Spleen (tissue), 11 donors: ENCODE data around the gene NOTCH1. TPM values are rescaled to one million over a fixed set of nuclear protein-coding genes. Genes with fewer than 3 reads are reported as not detected.

ENCODE experiments used
- DNase-seq: peaks from one replicate; pipeline ENCODE4 v3.0.0-alpha.2; 2020
- H3K27ac ChIP-seq, 8 donors: fragments of 200-600 bp; sonication (generic) in 7 of 8; 1 replicate in 4 of 8; 2 replicates in 4 of 8; pipeline versions ENCODE4 v1.5.0 to v1.8.0; 2016 to 2021; ENCODE audit warnings: inconsistent platforms in 4 of 8, mild to moderate bottlenecking in 4 of 8, moderate library complexity in 1 of 8
- H3K27me3 ChIP-seq, 7 donors: fragments of 200-600 bp; sonication (generic) in 6 of 7; replicated peaks in 1 of 7; 1 replicate in 4 of 7; 2 replicates in 3 of 7; pipeline versions ENCODE4 v1.5.0 to v1.8.0; 2016 to 2021; ENCODE audit warnings: inconsistent platforms in 3 of 7, mild to moderate bottlenecking in 1 of 7
- H3K36me3 ChIP-seq, 6 donors: fragments of 200-600 bp; sonication (generic) in 5 of 6; 1 replicate in 4 of 6; 2 replicates in 2 of 6; pipeline versions ENCODE4 v1.5.0 to v1.8.0; 2016 to 2021; ENCODE audit warnings: inconsistent platforms in 2 of 6
- H3K4me1 ChIP-seq, 6 donors: fragments of 200-600 bp; sonication (generic) in 5 of 6; 1 replicate in 3 of 6; 2 replicates in 3 of 6; pipeline versions ENCODE4 v1.5.0 to v1.8.0; 2016 to 2021; ENCODE audit warnings: inconsistent platforms in 3 of 6
- H3K4me3 ChIP-seq, 8 donors: fragments of 200-600 bp; sonication (generic) in 7 of 8; 1 replicate in 4 of 8; 2 replicates in 4 of 8; pipeline versions ENCODE4 v1.5.0 to v1.8.0; 2016 to 2021; ENCODE audit warnings: inconsistent platforms in 4 of 8, mild to moderate bottlenecking in 4 of 8, moderate library complexity in 2 of 8
- H3K9me3 ChIP-seq, 8 donors: fragments of 200-600 bp; sonication (generic) in 7 of 8; 1 replicate in 4 of 8; 2 replicates in 4 of 8; pipeline versions ENCODE4 v1.5.0 to v1.8.0; 2016 to 2021; ENCODE audit warnings: inconsistent platforms in 4 of 8
- CTCF ChIP-seq, 11 experiments: fragments of 200-600 bp in 7 of 11; fragments of 450-650 bp in 4 of 11; sonication (generic) in 4 of 11; IDR thresholded peaks in 8 of 11; conservative IDR thresholded peaks in 3 of 11; 1 replicate in 7 of 11; 2 replicates in 4 of 11; pipeline versions ENCODE4 v1.4.0 to v1.8.0; 2016 to 2021; ENCODE audit warnings: antibody characterized with exemption in 11 of 11, inconsistent platforms in 4 of 11, mild to moderate bottlenecking in 1 of 11
- POLR2A ChIP-seq, 3 donors: fragments of 450-650 bp; IDR thresholded peaks; one replicate each; pipeline ENCODE4 v1.5.1; 2017; ENCODE audit warnings: antibody characterized with exemption in 3 of 3, mild to moderate bottlenecking in 1 of 3
- POLR2AphosphoS5 ChIP-seq, 3 donors: sonication (generic); formaldehyde crosslinking; IDR thresholded peaks; one replicate each; pipeline ENCODE4 v1.5.1; 2017; ENCODE audit warnings: antibody characterized with exemption in 3 of 3
- WGBS, 5 donors: extraction: QIAGEN DNeasy Blood & Tissue Kit in 3 of 5; methylation state at CpG; one replicate each; pipeline versions ENCODE4 v1.1.5 to v1.1.7; 2013 to 2018; 5-methylcytosine and 5-hydroxymethylcytosine counted together
- intact Hi-C: fragments of 100-400 bp; cut with DNase I; formaldehyde crosslinking; loops from one replicate; pipeline ENCODE4 v1.15.0; 2023; ENCODE audit warnings: low total_unique reads
- polyA plus RNA-seq, 3 donors: library from polyadenylated mRNA; stranded (reverse); fragments of 200-250 nt; gene quantifications; one replicate each; pipeline ENCODE4 v1.2.1, GENCODE V29; 2013
- total RNA-seq, 7 donors: library from RNA; depleted of rRNA in 3 of 7; stranded (reverse); fragments of >200 nt in 3 of 7; fragmentation: NEBNext Ultra II Directional in 4 of 7; extraction: Animal tissue kit (Norgen Biotek cat#: 25700) in 4 of 7; gene quantifications; one replicate each; pipeline versions ENCODE4 v1.1.0 to v1.2.1, GENCODE V29; 2016 to 2021
- donor health status: healthy with polysubstance abuse.
- donor health status: DM: no; HTN: no; CAD: no; lungs with moderate emphysema.
- donor health status: DM: no; HTN: no; CAD: no.
- donor health status: Bipolar disorder and iron deficiency.
- donor health status: healthy.
- donor health status: DM: no; HTN: no; CAD: no.
- donor health status: DM: yes; HTN: yes; CAD: no.

Gene NOTCH1
- total and polyA plus RNA-seq, 10 donors, result 4.9 to 140 (median 93.9) TPM

GRCh38 chr9:136510561-136510960 is 35.3 kb downstream of the NOTCH1 start:
- Histone ChIP-seq H3K27ac (peak overlapping the region; percentile 62 to 89 (median 80)), H3K36me3 (peaks cover 4 to 100% (median 100%) of the 10 kb centered on the region in 6 donors), H3K4me3 (no peak overlapping the region), H3K9me3 (no peaks in the 10 kb centered on the region), H3K27me3 (no peaks in the 10 kb centered on the region), H3K4me1 (peaks cover 4 to 62% (median 47%) of the 10 kb centered on the region in 6 donors)
- TF ChIP-seq CTCF (IDR thresholded peaks at IDR 0.05 in 8 of 11, conservative IDR thresholded peaks at IDR 0.05 in 3 of 11) (no peak), POLR2AphosphoS5 (IDR thresholded peaks at IDR 0.05) (peak in 2 of 3 donors; percentile 2 to 42), POLR2A (IDR thresholded peaks at IDR 0.05) (no peak)
- no peak for DNase-seq
- WGBS, 5 donors, result 56 to 93% (median 82%) methylated on average over 20 to 26 of the region's 26 CpGs
- intact Hi-C loops, result no loop called here

GRCh38 chr9:136509549-136509948 is 36.3 kb downstream of the NOTCH1 start:
- no peak for DNase-seq
- TF ChIP-seq POLR2AphosphoS5 (IDR thresholded peaks at IDR 0.05) (peak; percentile 22 to 63 (median 39)), CTCF (IDR thresholded peaks at IDR 0.05 in 8 of 11, conservative IDR thresholded peaks at IDR 0.05 in 3 of 11) (no peak), POLR2A (IDR thresholded peaks at IDR 0.05) (no peak)
- no peaks in the 10 kb centered on the region for H3K9me3 ChIP-seq
- 72 to 89% (median 81%) methylated on average over 19 to 27 of the region's 27 CpGs for WGBS, 5 donors
- peaks cover 8 to 100% (median 100%) of the 10 kb centered on the region in 6 donors for H3K36me3 ChIP-seq
- H3K4me3 ChIP-seq, result no peak overlapping the region
- peak overlapping the region in 6 of 8 donors; percentile 60 to 89 (median 82) for H3K27ac ChIP-seq
- peaks cover 4 to 65% (median 42%) of the 10 kb centered on the region in 6 donors for H3K4me1 ChIP-seq
- no peaks in the 10 kb centered on the region for H3K27me3 ChIP-seq
- intact Hi-C loops, result no loop called here

- H3K27ac ChIP-seq, result peak overlapping the region in 6 of 8 donors; percentile 60 to 89 (median 82)
- no peak overlapping the region for H3K4me3 ChIP-seq
- intact Hi-C loops, result no loop called here
- peaks cover 8 to 100% (median 100%) of the 10 kb centered on the region in 6 donors for H3K36me3 ChIP-seq
- TF ChIP-seq POLR2A (IDR thresholded peaks at IDR 0.05), result no peak
- peak in 1 of 3 donors; percentile 40 for TF ChIP-seq POLR2AphosphoS5 (IDR thresholded peaks at IDR 0.05)
- TF ChIP-seq CTCF (IDR thresholded peaks at IDR 0.05 in 8 of 11, conservative IDR thresholded peaks at IDR 0.05 in 3 of 11), result no peak
- H3K27me3 ChIP-seq, result no peaks in the 10 kb centered on the region
- H3K9me3 ChIP-seq, result no peaks in the 10 kb centered on the region
- WGBS, 5 donors, result 77 to 87% (median 83%) methylated on average over 34 to 37 of the region's 37 CpGs
- peaks cover 0 to 65% (median 37%) of the 10 kb centered on the region in 6 donors for H3K4me1 ChIP-seq
- DNase-seq, result no peak
Observed at GRCh38 chr9:136508729-136509500, 36.9 kb downstream of the NOTCH1 start.

GRCh38 chr9:136507992-136508375 is 37.9 kb downstream of the NOTCH1 start:
- Histone ChIP-seq H3K27ac (no peak overlapping the region), H3K4me1 (peaks cover 0 to 56% (median 29%) of the 10 kb centered on the region in 6 donors), H3K9me3 (no peaks in the 10 kb centered on the region), H3K4me3 (no peak overlapping the region), H3K36me3 (peaks cover 8 to 100% (median 100%) of the 10 kb centered on the region in 6 donors), H3K27me3 (no peaks in the 10 kb centered on the region)
- intact Hi-C loops, result no loop called here
- no peak for DNase-seq
- WGBS, 5 donors, result 94 to 97% (median 95%) methylated on average over 4 to 23 of the region's 23 CpGs
- TF ChIP-seq CTCF (IDR thresholded peaks at IDR 0.05 in 8 of 11, conservative IDR thresholded peaks at IDR 0.05 in 3 of 11) (no peak), POLR2AphosphoS5 (IDR thresholded peaks at IDR 0.05) (peak in 2 of 3 donors; percentile 13 to 47)
